ENCODE data around the gene MLLT6.
"Not testable (repeated sequence)": the region's sequence is repeated elsewhere in the genome, so short reads cannot be mapped to it uniquely, and the experiment has no call there.

The MLLT6 gene

DNA sequence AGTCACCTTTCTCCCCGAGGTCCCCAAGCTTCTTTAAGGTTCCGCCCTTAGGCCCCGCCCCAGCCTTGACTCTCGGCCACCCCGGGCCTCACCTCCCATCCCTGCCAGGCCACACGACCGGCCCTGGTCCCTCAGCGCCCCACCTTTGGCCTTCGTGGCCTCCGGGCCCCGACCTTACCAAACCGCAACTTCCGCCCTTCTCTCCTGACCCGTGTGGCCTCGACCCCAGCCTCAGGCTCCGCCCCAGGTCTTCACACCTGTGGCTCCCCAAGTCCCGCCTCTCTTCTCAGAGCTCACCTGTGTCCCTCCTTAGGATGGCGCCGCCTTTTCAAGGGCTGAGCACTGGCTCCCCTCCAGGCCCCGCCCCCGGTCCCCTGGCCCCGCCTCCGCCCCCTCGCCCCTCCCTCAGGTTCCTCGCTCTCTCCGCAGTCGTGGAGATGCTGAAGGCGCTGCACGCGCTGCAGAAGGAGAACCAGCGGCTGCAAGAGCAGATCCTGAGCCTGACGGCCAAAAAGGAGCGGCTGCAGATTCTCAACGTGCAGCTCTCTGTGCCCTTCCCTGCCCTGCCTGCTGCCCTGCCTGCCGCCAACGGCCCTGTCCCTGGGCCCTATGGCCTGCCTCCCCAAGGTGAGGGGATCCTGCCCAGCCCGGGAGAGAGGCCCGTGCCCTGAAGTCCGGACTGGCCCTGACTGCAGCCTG, 15.0 kb downstream of the MLLT6 start:
- Histone ChIP-seq H3K27me3 (ENCODE audit: control insufficient read depth, insufficient read depth, low read length) (peaks cover 13% of the 10 kb centered on the region), H3K4me1 (ENCODE audit: control insufficient read depth, insufficient read depth, low read length) (peaks cover 17% of the 10 kb centered on the region), H3K9ac (ENCODE audit: low read depth, low read length) (no peak overlapping the region), H3K9me3 (ENCODE audit: control insufficient read depth, insufficient read depth, low read length) (no peaks in the 10 kb centered on the region), H3K4me3 (ENCODE audit: low read depth, low read length) (peak overlapping the region; percentile 47; the same call in 1 of the 2 replicates), H3K36me3 (ENCODE audit: control insufficient read depth, insufficient read depth, low read length) (no peaks in the 10 kb centered on the region), H3K27ac (ENCODE audit: low read depth, low read length) (no peak overlapping the region)

DNA sequence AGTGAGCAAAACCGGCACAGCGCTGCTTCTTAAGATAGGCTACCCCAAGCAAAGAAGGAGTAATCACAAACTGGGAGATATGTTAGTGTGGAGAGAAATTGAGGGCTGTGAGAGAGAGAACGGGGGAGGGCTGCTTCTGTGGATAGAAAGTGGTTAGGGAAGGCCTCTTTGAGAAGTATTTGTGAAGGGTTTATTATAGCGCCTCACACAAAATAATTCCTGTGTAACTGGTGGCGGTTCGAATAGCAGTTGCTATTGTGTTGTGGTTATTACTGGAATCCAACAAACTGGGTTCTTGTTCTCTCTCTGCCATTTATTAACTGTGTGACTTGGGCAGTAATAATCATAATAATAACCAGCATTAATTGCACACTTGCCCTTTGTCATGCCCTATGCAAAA, 15.9 kb downstream of the MLLT6 start:
- Histone ChIP-seq H3K4me3 (ENCODE audit: low read depth, low read length) (no peak overlapping the region), H3K4me1 (ENCODE audit: control insufficient read depth, insufficient read depth, low read length) (peaks cover 10% of the 10 kb centered on the region), H3K27ac (ENCODE audit: low read depth, low read length) (no peak overlapping the region), H3K27me3 (ENCODE audit: control insufficient read depth, insufficient read depth, low read length) (peaks cover 13% of the 10 kb centered on the region), H3K9ac (ENCODE audit: low read depth, low read length) (no peak overlapping the region), H3K9me3 (ENCODE audit: control insufficient read depth, insufficient read depth, low read length) (no peaks in the 10 kb centered on the region), H3K36me3 (ENCODE audit: control insufficient read depth, insufficient read depth, low read length) (no peaks in the 10 kb centered on the region)

DNA sequence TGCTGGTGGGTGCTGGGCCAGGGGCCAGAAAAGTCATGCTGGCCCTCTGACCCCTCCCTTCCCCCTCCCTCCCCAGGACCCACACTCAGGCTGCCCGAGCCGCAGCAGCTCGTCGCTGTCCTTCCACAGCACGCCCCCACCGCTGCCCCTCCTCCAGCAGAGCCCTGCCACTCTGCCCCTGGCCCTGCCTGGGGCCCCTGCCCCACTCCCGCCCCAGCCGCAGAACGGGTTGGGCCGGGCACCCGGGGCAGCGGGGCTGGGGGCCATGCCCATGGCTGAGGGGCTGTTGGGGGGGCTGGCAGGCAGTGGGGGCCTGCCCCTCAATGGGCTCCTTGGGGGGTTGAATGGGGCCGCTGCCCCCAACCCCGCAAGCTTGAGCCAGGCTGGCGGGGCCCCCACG, 16.7 kb downstream of the MLLT6 start:
- H3K27ac ChIP-seq (ENCODE audit: low read depth, low read length) = no peak overlapping the region
- peaks cover 8% of the 10 kb centered on the region for H3K4me1 ChIP-seq (ENCODE audit: control insufficient read depth, insufficient read depth, low read length)
- no peak overlapping the region for H3K9ac ChIP-seq (ENCODE audit: low read depth, low read length)
- no peaks in the 10 kb centered on the region for H3K9me3 ChIP-seq (ENCODE audit: control insufficient read depth, insufficient read depth, low read length)
- peaks cover 13% of the 10 kb centered on the region for H3K27me3 ChIP-seq (ENCODE audit: control insufficient read depth, insufficient read depth, low read length)
- no peak overlapping the region for H3K4me3 ChIP-seq (ENCODE audit: low read depth, low read length)
- H3K36me3 ChIP-seq (ENCODE audit: control insufficient read depth, insufficient read depth, low read length) = no peaks in the 10 kb centered on the region

DNA sequence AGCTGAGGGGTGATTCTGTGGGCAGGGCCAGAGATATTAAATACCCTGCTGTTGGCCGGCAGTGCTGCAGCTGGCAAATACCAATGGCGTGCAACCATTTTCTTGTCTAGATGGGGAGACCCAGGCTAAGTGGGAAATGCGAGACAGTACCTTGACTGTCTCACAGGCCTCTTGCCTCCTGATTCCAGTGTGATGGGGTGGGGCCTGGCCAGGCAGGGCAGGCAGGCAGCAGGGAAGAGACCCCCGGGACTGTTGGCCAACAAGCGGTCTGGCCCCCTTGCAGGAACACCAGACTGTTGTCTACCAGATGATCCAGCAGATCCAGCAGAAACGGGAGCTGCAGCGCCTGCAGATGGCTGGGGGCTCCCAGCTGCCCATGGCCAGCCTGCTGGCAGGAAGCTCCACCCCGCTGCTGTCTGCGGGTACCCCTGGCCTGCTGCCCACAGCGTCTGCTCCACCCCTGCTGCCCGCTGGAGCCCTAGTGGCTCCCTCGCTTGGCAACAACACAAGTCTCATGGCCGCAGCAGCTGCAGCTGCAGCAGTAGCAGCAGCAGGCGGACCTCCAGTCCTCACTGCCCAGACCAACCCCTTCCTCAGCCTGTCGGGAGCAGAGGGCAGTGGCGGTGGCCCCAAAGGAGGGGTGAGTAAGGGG, 19.4 kb downstream of the MLLT6 start:
- Histone ChIP-seq H3K27me3 (ENCODE audit: control insufficient read depth, insufficient read depth, low read length) (peaks cover 23% of the 10 kb centered on the region), H3K27ac (ENCODE audit: low read depth, low read length) (no peak overlapping the region), H3K36me3 (ENCODE audit: control insufficient read depth, insufficient read depth, low read length) (no peaks in the 10 kb centered on the region), H3K4me3 (ENCODE audit: low read depth, low read length) (no peak overlapping the region), H3K4me1 (ENCODE audit: control insufficient read depth, insufficient read depth, low read length) (no peaks in the 10 kb centered on the region; the same call in 1 of the 2 replicates), H3K9ac (ENCODE audit: low read depth, low read length) (no peak overlapping the region), H3K9me3 (ENCODE audit: control insufficient read depth, insufficient read depth, low read length) (no peaks in the 10 kb centered on the region)

DNA sequence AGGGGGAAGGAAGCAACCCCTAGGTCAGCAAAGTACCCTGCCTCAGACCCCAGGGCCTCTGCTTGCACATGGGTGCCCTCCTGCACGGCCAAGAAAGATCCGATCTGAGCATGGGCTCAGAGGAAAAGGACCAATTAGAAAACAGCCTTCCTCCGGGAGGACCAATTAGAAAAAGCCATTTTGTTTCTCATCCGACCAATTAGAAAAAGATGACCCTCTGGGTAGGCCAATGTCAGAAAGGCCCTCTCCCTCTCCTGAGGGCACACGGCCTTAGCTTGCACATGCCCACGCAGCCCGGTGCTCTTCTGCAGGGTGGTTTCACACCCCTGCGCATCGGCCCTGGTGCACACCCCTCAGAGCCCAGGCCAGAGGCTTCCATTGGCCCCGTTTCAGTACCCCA, 20.0 kb downstream of the MLLT6 start:
- Histone ChIP-seq H3K4me1 (ENCODE audit: control insufficient read depth, insufficient read depth, low read length) (no peaks in the 10 kb centered on the region; the same call in 1 of the 2 replicates), H3K9me3 (ENCODE audit: control insufficient read depth, insufficient read depth, low read length) (no peaks in the 10 kb centered on the region), H3K27me3 (ENCODE audit: control insufficient read depth, insufficient read depth, low read length) (peaks cover 26% of the 10 kb centered on the region), H3K9ac (ENCODE audit: low read depth, low read length) (no peak overlapping the region), H3K27ac (ENCODE audit: low read depth, low read length) (no peak overlapping the region), H3K36me3 (ENCODE audit: control insufficient read depth, insufficient read depth, low read length) (no peaks in the 10 kb centered on the region), H3K4me3 (ENCODE audit: low read depth, low read length) (no peak overlapping the region)

DNA sequence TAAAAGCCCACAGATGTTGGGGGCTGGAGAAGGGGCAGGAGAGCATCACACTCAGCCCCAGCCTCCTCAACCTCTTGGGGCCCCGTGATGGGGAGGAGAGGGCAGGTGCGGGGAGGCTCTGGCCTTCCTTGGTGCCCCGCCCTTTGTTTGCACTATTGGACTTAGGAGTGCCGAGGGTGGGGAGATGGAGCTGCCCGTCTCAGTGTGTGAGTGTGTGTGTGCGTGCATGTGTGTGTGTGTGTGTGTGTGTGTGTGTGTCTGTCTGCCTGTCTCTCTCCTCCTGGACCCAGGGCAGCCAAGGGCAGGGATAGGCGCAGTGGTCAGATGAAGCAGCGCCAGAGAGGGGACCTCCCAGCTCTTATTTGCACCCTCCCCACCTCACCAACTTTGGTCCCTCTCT, 21.1 kb downstream of the MLLT6 start:
- H3K36me3 ChIP-seq (ENCODE audit: control insufficient read depth, insufficient read depth, low read length); H3K4me3 ChIP-seq (ENCODE audit: low read depth, low read length); H3K9ac ChIP-seq (ENCODE audit: low read depth, low read length); H3K9me3 ChIP-seq (ENCODE audit: control insufficient read depth, insufficient read depth, low read length); H3K27ac ChIP-seq (ENCODE audit: low read depth, low read length); H3K4me1 ChIP-seq (ENCODE audit: control insufficient read depth, insufficient read depth, low read length): not testable (repeated sequence)
- H3K27me3 ChIP-seq (ENCODE audit: control insufficient read depth, insufficient read depth, low read length) = peaks cover 18% of the 10 kb centered on the region

DNA sequence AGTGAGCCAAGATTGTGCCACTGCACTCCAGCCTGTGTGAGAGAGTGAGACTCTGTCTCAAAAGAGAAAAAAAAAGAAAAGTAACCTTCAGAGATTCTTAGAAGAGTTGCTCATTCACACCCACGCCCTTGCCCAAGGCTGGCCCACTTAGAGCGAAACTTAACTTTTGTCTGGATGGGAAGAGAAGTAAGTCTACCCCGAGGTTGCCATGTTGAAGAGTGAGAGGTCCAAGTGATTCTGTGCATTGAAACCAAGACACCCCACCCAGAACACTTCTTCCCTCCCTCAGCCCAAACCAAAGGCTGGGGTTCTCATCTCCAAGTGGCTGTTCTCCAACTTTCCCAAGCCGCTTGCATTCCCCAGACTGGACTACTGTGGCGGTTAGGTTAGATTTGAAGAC, 22.7 kb downstream of the MLLT6 start:
- no peaks in the 10 kb centered on the region for H3K9me3 ChIP-seq (ENCODE audit: control insufficient read depth, insufficient read depth, low read length)
- peaks cover 13% of the 10 kb centered on the region for H3K27me3 ChIP-seq (ENCODE audit: control insufficient read depth, insufficient read depth, low read length)
- no peaks in the 10 kb centered on the region; the same call in 1 of the 2 replicates for H3K36me3 ChIP-seq (ENCODE audit: control insufficient read depth, insufficient read depth, low read length)
- no peak overlapping the region for H3K27ac ChIP-seq (ENCODE audit: low read depth, low read length)
- peaks cover 3% of the 10 kb centered on the region; the same call in 1 of the 2 replicates for H3K4me1 ChIP-seq (ENCODE audit: control insufficient read depth, insufficient read depth, low read length)
- no peak overlapping the region for H3K9ac ChIP-seq (ENCODE audit: low read depth, low read length)
- no peak overlapping the region for H3K4me3 ChIP-seq (ENCODE audit: low read depth, low read length)

DNA sequence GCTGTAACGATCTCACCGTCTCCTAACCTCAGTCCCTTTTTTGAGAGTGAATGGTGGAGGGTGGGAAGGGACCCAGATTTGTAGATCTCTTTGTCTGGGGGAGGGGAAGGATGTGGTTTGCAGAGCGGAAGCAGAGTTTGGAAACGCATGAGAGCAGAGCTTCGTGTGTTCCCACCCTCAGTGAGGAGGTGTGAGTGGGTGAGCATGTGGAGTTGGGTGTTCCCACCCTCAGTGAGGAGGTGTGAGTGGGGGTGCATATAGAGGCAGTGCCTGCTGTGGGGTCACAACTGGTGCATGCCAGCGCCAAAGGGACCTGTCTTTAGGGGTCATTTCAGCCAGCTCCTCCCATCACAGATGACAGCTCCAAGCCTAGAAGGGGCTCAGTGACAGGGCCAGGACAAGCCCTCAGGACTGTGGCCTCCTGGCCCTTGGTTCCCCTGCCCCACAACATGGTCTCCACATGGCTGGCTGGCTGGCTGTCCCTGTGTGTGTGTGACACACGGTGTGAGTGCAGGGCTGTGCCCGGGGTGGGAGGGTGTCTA, 23.3 kb downstream of the MLLT6 start:
- Histone ChIP-seq H3K27ac (ENCODE audit: low read depth, low read length) (no peak overlapping the region), H3K4me3 (ENCODE audit: low read depth, low read length) (no peak overlapping the region), H3K9me3 (ENCODE audit: control insufficient read depth, insufficient read depth, low read length) (no peaks in the 10 kb centered on the region), H3K9ac (ENCODE audit: low read depth, low read length) (no peak overlapping the region), H3K4me1 (ENCODE audit: control insufficient read depth, insufficient read depth, low read length) (peaks cover 3% of the 10 kb centered on the region; the same call in 1 of the 2 replicates), H3K36me3 (ENCODE audit: control insufficient read depth, insufficient read depth, low read length) (peaks cover 5% of the 10 kb centered on the region; the same call in 1 of the 2 replicates), H3K27me3 (ENCODE audit: control insufficient read depth, insufficient read depth, low read length) (peaks cover 13% of the 10 kb centered on the region)

DNA sequence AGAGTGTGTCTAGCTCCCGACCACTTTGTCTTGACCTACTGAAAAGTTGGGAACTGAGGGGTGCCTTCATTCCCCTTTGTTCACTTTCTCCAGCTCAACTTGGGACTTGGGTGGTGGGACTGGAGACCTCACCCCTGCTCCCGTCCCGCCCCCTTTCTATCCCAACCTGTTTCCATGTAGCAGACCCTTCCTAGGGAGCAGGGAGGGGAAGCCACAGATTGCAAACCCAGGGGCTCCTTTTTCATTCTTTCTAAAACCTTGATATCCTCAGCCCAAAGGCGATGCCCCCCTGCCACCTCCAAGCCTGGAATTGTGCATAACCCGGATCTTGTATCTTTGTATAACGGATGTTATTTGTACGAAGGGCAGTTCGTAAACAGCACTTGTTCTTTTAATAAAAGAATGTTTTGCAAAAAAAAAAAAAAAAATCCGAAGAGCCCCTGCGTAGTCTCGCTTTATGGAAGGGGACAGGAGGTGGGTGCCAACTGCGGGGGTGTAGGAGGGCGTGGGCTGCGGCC, 24.4 kb downstream of the MLLT6 start:
- Histone ChIP-seq H3K4me1 (ENCODE audit: control insufficient read depth, insufficient read depth, low read length) (peaks cover 3% of the 10 kb centered on the region; the same call in 1 of the 2 replicates), H3K27me3 (ENCODE audit: control insufficient read depth, insufficient read depth, low read length) (peaks cover 13% of the 10 kb centered on the region)

DNA sequence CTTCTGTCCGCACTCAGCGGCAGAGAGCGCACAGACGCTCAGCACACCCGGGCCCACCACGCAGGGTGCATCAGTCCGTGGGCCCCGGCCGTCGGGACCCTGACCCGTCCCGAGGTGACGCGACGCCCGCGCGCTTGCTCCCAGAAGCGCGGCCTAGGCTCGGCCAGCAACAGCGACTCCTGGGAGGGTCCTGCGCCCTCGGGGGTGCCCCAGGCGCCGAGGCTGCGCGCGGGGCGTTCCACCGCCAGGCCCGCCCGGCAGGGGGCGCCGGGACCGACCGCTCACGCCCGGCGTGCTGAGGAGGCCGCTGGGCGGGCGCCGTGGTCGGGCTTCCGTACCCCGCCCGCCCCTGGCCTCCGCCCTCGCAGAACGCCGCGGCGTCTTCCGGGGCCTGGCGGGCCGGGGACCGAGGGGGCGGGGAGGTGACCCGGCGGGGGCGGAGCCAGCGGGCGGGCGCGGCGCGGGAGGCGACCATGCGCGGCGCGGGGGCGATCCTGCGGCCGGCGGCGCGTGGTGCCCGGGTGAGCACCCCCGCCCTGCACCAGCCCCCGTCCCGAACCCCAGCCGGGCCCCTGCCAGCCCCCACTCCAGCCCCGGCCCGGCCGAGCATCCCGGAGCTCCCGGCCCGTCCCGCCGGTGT, 24.9 kb downstream of the MLLT6 start, which contains the start of gene CISD3:
TSS of gene CISD3 (plus strand) at position 456 of the 640 bp plus-strand sequence. CDS start at position 474, 18 bp downstream.
- H3K4me3 ChIP-seq (ENCODE audit: low read depth, low read length) = peak within 1 kb of the TSS; percentile 67
- peak within 1 kb of the TSS; percentile 65 for H3K27ac ChIP-seq (ENCODE audit: low read depth, low read length)
- H3K9me3 ChIP-seq (ENCODE audit: control insufficient read depth, insufficient read depth, low read length) = no peaks in the 10 kb centered on the region
- peak within 1 kb of the TSS; percentile 46; the same call in 1 of the 2 replicates for H3K9ac ChIP-seq (ENCODE audit: low read depth, low read length)
- peaks cover 13% of the 10 kb centered on the region for H3K27me3 ChIP-seq (ENCODE audit: control insufficient read depth, insufficient read depth, low read length)
- peaks cover 3% of the 10 kb centered on the region; the same call in 1 of the 2 replicates for H3K4me1 ChIP-seq (ENCODE audit: control insufficient read depth, insufficient read depth, low read length)
- H3K36me3 ChIP-seq (ENCODE audit: control insufficient read depth, insufficient read depth, low read length) = peaks cover 17% of the 10 kb centered on the region

More for the DNA sequence above, 24.4 kb downstream of the MLLT6 start:
- peak overlapping the region; percentile 38 for H3K27ac ChIP-seq (ENCODE audit: low read depth, low read length)
- peaks cover 12% of the 10 kb centered on the region for H3K36me3 ChIP-seq (ENCODE audit: control insufficient read depth, insufficient read depth, low read length)
- H3K4me3 ChIP-seq (ENCODE audit: low read depth, low read length) = peak overlapping the region; percentile 67
- peak overlapping the region; percentile 46; the same call in 1 of the 2 replicates for H3K9ac ChIP-seq (ENCODE audit: low read depth, low read length)
- H3K9me3 ChIP-seq (ENCODE audit: control insufficient read depth, insufficient read depth, low read length) = no peaks in the 10 kb centered on the region

Measured in HUES48 (cell line).